ENCODE results near the gene GNL2. TPM values are rescaled to one million over a fixed set of nuclear protein-coding genes. Genes with fewer than 3 reads are reported as not detected.

Gene GNL2
- total RNA-seq: 57.0 and 76.9 TPM in 2 replicates
- polyA plus RNA-seq (2012): 42.0 TPM

DNA sequence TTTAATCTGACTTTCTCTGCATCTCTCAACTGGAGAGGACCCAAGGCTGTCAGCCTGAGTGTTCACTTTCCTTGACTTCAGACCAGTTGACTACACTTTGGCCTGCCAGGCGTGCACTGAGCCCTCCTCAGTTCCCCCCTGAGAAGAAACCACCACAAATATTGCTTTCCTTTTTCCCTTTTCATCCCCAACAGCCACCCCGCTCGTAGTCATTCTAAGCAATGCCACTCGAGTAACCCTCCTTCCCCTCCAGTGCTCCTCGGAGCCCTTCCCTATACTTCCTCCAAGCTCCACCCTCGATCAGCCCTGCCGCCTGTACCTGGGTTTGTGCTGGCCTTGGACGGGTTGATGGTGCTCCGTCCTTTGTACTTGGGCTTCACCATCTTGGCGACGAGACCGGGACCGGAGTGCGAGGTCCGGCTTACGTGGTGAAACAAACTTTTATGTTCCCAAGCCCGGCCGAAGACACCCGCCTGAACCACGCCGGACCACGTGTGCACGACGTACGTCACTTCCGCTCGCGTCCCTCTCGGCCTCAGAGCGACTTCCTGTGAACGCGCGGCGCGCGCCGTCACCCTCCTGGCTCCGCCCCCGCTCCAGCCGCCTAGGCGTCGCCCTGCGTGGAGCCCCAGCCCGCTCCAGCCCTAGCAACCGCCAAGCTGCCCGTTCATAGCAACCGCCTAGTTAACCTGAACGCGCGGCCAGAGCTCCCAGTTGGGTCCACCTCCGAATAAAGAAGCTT lies at the start of gene GNL2:
GNL2 (minus strand) TSS at position 498 of the 742 bp plus-strand sequence; CDS start at position 383, 115 bp downstream.
- DNase-seq (ENCODE audit: low read depth): peak; percentile 97

GRCh38 chr1:37641059-37641458 lies 45.3 kb upstream of the GNL2 start:
- no peak for DNase-seq (ENCODE audit: low read depth)

GRCh38 chr1:37636435-37636834 lies 40.7 kb upstream of the GNL2 start:
- DNase-seq (ENCODE audit: low read depth): no peak

DNA sequence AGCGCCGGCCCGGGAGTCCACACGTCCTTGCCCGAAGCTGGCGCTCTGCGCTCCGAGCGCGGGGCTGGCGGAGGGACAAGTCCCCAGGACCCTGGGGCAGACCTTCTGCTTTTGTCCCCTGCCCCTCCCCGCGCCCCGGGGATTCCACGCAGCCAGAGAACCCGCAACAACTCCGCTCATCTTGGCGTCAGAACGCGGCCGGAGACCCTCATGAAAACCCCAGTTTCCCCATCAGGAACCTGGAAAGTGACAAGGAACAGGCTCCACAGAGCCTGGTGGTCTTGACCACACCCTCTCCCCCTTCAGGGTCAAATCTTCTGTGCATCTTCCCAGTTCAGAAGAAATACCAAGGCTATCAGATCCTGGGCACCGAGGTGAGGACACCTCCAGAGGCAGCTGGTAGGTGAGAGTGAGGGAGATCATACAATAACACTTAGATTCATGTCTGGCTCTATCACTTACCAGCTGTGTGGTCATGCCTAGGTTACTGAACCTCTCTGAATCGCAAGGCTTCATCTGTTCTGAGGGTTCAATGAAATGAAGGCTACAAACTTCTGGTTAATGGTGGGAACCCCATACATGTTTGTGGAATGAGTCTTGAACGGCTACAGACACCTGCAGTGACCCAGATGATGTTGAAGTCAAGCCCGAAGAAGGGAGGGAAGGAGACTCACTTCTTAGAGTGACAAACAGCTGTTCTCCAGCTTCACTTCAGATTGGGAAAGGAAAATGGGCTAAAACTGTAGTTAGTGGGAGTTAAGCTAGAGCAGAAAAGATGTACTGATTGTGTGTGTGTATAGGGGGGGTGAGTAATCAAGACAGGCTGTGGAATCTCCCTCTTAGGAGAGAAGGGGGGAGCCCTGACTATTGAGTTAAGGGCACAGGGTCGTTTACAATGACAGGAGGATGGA lies 39.5 kb upstream of the GNL2 start:
- DNase-seq (ENCODE audit: low read depth): no peak

- no peak for DNase-seq (ENCODE audit: low read depth)
These were observed 38.7 kb upstream of the GNL2 start, which contains the start of gene RSPO1 for GRCh38 chr1:37634244-37634991. TSS of gene RSPO1 (minus strand) at chr1:37634892. CDS start at chr1:37629661, 5,231 bp downstream.

DNA sequence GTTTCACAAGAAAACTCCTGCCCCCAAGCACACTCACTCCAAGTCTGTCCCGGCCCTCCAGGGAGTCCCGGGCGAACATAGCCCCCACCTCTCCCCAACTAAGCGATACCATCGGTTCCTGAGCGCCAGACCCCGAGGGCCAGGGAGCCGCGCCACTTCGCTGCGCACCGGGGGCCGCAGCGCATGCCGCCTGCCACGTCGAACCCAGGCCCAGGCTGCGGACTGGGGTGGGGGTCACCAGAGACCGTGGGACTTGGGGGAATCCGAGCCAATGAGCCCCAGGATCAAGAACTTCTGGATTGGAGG lies 38.2 kb upstream of the GNL2 start:
- no peak for DNase-seq (ENCODE audit: low read depth)

DNA sequence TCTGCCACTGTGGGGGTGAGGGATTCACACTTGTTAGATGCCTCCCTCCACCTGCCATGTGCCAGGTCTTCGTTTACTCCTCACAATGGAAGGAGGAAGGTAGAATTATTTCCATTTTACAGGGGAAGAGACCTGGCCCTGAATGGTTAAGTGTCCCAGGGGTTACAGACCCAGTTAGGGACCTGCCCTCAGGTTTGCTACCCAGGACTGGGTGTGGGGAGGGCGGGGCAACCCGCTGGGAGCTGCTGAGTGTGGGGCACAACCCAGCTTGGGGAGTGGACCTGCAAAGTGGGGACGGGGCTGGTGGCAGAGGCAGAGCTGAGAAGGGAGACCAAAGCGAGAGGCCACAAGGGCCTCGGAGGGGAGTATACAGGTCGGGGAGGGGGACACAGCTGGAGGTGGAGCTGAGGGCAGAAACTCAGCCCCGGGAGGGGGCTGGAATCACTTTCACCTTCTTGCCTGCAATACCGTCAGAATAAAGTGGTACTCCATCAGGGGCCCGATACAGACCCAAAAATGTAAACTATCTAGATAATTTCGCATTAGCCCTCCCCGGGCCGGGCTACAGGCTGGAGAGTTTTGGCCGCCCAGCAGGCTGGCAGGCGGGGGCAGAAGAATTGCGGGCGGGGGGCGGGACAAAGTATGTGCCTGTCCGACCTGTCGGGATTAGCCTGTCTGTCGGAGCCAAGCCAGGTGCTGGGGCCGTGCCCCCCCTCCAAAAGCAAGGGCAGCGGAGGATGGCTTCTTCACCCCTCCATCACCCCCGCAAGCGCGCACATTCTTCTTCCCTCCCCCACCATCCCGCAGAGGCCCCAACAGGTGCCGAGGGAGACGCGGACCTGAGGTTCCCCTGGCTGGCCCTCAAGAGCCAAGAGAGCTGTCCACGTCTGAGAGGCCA lies 37.6 kb upstream of the GNL2 start:
- no peak for DNase-seq (ENCODE audit: low read depth)

GRCh38 chr1:37631036-37631435 lies 35.3 kb upstream of the GNL2 start:
- no peak for DNase-seq (ENCODE audit: low read depth)

- DNase-seq (ENCODE audit: low read depth): no peak
These were observed 34.8 kb upstream of the GNL2 start for GRCh38 chr1:37630426-37631028.

GRCh38 chr1:37629726-37630425 lies 34.1 kb upstream of the GNL2 start:
- DNase-seq (ENCODE audit: low read depth): no peak

DNA sequence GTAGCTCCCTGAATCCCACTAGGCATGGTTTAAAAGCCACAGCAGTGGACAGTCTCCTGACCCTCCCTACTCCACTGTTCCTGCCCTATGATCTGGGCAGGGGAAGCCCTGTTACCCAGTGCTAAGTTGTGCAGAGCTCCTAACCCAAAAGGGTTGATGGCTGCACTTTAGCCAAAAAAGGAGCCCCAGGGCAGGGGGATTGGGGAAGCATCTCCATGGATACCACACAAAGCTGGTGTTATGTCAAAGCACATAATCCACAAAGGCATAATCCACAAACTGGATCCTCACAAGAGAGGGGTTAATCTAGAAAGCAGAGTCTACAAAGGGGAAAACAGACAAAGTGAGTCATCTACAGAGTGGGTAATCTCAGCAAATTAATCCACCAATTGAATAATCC lies 33.3 kb upstream of the GNL2 start:
- DNase-seq (ENCODE audit: low read depth): no peak

DNA sequence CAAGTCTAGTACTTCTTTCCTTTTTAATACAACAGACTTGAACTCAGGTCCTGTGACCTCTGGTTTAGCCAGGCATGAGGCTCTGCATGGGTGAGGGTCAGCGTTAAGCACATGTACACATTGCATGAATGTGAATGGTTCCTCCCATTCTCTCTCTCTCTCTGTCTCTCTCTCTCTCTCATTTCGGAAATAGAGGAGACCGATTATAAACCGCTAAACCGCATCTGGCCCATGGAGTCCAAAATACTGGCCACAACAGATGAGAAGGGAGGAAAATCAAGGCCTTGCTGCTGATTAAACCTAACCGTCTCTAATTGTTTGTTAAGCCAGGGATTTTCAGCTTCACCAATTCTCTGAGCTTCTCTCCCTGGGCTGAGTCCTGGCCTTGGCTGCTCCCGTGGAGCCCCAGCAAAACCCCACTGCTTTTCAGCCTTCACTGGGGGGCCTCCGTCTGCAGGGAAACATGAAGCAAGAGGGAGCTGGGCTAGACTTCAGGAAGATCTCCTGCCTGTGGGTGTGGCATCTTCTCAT lies 32.4 kb upstream of the GNL2 start:
- DNase-seq (ENCODE audit: low read depth): no peak

GRCh38 chr1:37622131-37622530 lies 26.4 kb upstream of the GNL2 start:
- DNase-seq (ENCODE audit: low read depth): no peak

DNA sequence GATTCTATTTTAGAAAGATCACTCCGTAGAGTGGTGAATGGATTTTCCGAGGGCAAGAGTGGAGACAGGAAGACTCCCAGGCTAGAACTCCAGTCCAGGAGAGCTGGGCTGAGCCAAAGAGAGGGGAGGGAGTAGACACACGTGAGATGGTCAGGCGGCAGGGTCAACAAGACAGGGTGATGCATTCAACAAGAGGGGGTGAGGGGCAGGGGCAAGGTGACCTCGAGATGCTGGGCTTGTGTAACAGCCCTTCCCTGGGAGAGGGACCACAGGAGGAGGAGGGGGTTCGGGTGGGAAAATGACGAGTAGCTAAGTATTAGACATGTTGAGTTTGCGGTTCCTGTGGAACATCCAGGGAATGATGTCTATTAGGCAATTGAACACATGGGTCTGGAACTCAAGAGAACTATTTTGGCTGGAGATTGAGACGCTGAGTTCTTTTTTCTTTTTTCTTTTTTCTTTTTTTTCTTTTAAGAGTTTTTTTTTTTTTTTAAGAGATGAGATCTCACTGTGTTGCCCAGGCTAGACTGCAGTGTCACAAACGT lies 25.7 kb upstream of the GNL2 start:
- DNase-seq (ENCODE audit: low read depth): no peak

- DNase-seq (ENCODE audit: low read depth): no peak
These were observed 25.0 kb upstream of the GNL2 start for GRCh38 chr1:37620707-37621106.

- no peak for DNase-seq (ENCODE audit: low read depth)
These were observed 20.6 kb upstream of the GNL2 start for GRCh38 chr1:37616330-37616729.

DNA sequence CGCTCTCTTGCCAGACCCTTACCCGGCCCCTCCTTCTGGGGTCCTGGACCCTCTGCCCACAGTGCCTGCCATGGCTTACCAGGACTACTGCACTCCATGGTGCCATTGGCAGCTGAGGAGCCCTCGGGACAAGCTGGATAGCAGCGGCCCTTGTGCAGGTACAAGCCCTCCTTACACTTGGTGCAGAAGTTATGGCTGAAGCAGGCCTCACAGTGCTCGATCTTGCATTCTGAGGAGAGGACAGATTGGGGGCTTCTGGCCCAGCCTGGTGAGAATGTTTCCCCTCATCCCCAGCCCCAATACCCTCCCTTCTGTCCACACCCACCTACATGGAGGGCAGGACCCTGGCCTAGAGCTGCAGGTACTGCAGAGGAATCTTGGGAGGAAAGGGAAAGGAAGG lies 18.4 kb upstream of the GNL2 start:
- DNase-seq (ENCODE audit: low read depth): no peak

DNA sequence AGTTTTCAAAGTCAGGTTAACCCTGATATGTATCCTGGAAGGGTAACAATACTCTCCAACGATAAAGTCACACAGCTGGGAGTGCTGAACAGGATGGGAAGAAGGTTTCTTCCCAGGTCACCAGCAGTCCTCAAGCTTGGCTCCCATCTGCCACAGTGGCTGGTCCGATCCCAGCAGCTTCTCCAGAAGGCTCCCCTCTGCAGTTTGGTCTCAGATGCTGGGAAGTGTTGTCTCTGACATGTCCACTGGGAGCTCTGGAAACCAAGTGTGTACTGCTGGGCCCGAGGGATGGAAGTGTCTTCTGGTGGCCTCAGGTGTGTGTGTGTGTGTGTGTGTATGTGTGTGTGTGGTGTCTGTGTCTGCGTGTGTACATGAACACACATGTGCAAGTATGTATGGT lies 16.4 kb upstream of the GNL2 start:
- no peak for DNase-seq (ENCODE audit: low read depth)

GRCh38 chr1:37609994-37610393 lies 14.3 kb upstream of the GNL2 start:
- no peak for DNase-seq (ENCODE audit: low read depth)

All from myocyte (in vitro differentiated cells).